HK-2 (cell line): ENCODE measurements around the gene FBXO28.
"Not testable (repeated sequence)": the region's sequence is repeated elsewhere in the genome, so short reads cannot be mapped to it uniquely, and the experiment has no call there.

Experiments
- DNase-seq: peaks from one replicate; pipeline ENCODE4 v3.0.0-alpha.2; 2018; ENCODE audit not compliant: unreplicated experiment

FBXO28 gene

GRCh38 chr1:224113918-224114786 is at the start of gene FBXO28:
Gene FBXO28, plus strand, starts transcription at chr1:224114111. Its CDS starts 19 bp downstream, at chr1:224114130.
- DNase-seq: peak; percentile 95

GRCh38 chr1:224064150-224064549 is 49.8 kb upstream of the FBXO28 start:
- DNase-seq: no peak

- peak; percentile 37 for DNase-seq
Measured at GRCh38 chr1:224065455-224065854, 48.5 kb upstream of the FBXO28 start.

- DNase-seq: no peak
Measured at GRCh38 chr1:224067207-224067606, 46.7 kb upstream of the FBXO28 start.

- no peak for DNase-seq
Measured at GRCh38 chr1:224067621-224068457, 46.1 kb upstream of the FBXO28 start.

- DNase-seq: no peak
Measured at GRCh38 chr1:224068458-224069072, 45.3 kb upstream of the FBXO28 start.

GRCh38 chr1:224069138-224069537 is 44.8 kb upstream of the FBXO28 start:
- no peak for DNase-seq

GRCh38 chr1:224070521-224070920 is 43.4 kb upstream of the FBXO28 start:
- DNase-seq: no peak

GRCh38 chr1:224076407-224076806 is 37.5 kb upstream of the FBXO28 start:
- DNase-seq: no peak

GRCh38 chr1:224079644-224080043 is 34.3 kb upstream of the FBXO28 start:
- DNase-seq: not testable (repeated sequence)

- DNase-seq: no peak
Measured at GRCh38 chr1:224080115-224080774, 33.7 kb upstream of the FBXO28 start.

- DNase-seq: no peak
Measured at GRCh38 chr1:224081604-224082003, 32.3 kb upstream of the FBXO28 start.

- no peak for DNase-seq
Measured at GRCh38 chr1:224082146-224082545, 31.8 kb upstream of the FBXO28 start.

GRCh38 chr1:224084867-224085266 is 29.0 kb upstream of the FBXO28 start:
- no peak for DNase-seq

- DNase-seq: no peak
Measured at GRCh38 chr1:224085421-224086108, 28.3 kb upstream of the FBXO28 start.

GRCh38 chr1:224087286-224087794 is 26.6 kb upstream of the FBXO28 start:
- DNase-seq: no peak

- no peak for DNase-seq
Measured at GRCh38 chr1:224089583-224089982, 24.3 kb upstream of the FBXO28 start.

- no peak for DNase-seq
Measured at GRCh38 chr1:224090116-224090515, 23.8 kb upstream of the FBXO28 start.

- DNase-seq: no peak
Measured at GRCh38 chr1:224092111-224092510, 21.8 kb upstream of the FBXO28 start.

- no peak for DNase-seq
Measured at GRCh38 chr1:224092601-224093000, 21.3 kb upstream of the FBXO28 start.

- DNase-seq: no peak
Measured at GRCh38 chr1:224095339-224095738, 18.6 kb upstream of the FBXO28 start.
